ENCODE results near the gene NIPA2. TPM values are rescaled to one million over a fixed set of nuclear protein-coding genes. Genes with fewer than 3 reads are reported as not detected.

Gene NIPA2
- total and polyA plus RNA-seq, 2 of the 8 experiments (the other 6 are each of a cell fraction or from before 2014, with no cell fraction given) = 38.5 to 81.7 TPM

DNA sequence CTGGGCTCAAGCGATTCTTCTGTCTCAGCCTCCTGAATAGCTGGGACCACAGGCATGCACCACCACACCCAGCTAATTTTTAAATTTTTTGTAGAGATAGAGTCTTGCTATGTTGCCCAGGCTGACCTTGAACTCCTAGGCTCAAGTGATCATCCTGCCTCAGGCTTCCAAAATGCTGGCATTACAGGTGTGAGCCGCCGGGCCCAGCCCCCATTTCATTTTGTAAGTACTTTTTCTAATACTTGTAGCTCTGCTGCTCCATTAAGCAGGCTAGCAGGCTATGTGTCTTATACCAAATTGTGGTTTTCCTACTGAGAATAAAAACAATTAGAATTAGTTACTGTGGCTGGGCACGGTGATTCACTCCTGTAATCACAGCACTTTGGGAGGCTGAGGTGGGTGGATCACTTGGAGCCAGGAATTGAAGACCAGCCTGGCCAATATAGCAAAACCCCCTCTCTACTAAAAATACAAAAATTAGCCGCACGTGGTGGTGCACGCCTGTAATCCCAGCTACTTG is 29.6 kb upstream of the NIPA2 start:
- peaks cover 0 to 12% of the 10 kb centered on the region in 2 experiments; a peak in 2 of 4 replicates for H3K79me2 ChIP-seq (ENCODE audit: control insufficient read depth in 1 of 2, insufficient read depth in 2 of 2, low read length in 2 of 2)
- H2AFZ ChIP-seq (ENCODE audit: low read length) = no peak overlapping the region
- no peak overlapping the region for H3K4me2 ChIP-seq (ENCODE audit: insufficient read depth in 1 of 2, low read depth in 2 of 2, low read length in 2 of 2)
- H3K4ac ChIP-seq (replicated peaks; ENCODE audit: insufficient read length, low read depth, low read length) = no peak overlapping the region
- H2BK15ac ChIP-seq (ENCODE audit: low read length) = no peak overlapping the region
- H3K14ac ChIP-seq (ENCODE audit: insufficient read length) = no peak overlapping the region
- CTCF ChIA-PET (ENCODE audit: partially characterized antibody) = interaction anchor here (1.1 kb wide), 1 partner anchor 226 kb away, joined by 3 read pairs; no protein-coding TSS in a partner anchor
- H3K56ac ChIP-seq (replicated peaks; ENCODE audit: insufficient read length, low read depth, low read length) = no peak overlapping the region
- H2BK12ac ChIP-seq (ENCODE audit: low read depth, low read length) = no peak overlapping the region
- no peak overlapping the region for H4K5ac ChIP-seq (ENCODE audit: insufficient read length, low read depth, low read length)
- no peak overlapping the region for H2AK5ac ChIP-seq (ENCODE audit: low read depth, low read length)
- H2BK20ac ChIP-seq (ENCODE audit: low read length) = no peak overlapping the region
- no peak overlapping the region for H3K4me3 ChIP-seq (ENCODE audit: extremely low read depth in 1 of 4, insufficient read depth in 2 of 4, low read depth in 3 of 4, low read length in 4 of 4)
- no peak overlapping the region for H3K23ac ChIP-seq (ENCODE audit: insufficient read length)
- H4K91ac ChIP-seq (replicated peaks; ENCODE audit: insufficient read length, low read length) = no peak overlapping the region
- POLR2A ChIA-PET (ENCODE audit: partially characterized antibody) = interaction anchor here (1.5 kb wide), 1 partner anchor 23 kb away, joined by 3 read pairs; the partner anchor contains the start of gene NIPA1
- peaks cover 0 to 3% of the 10 kb centered on the region in 2 experiments for H4K20me1 ChIP-seq (replicated peaks in 1 of 2; ENCODE audit: control insufficient read depth in 1 of 2, insufficient read depth in 2 of 2, low read length in 2 of 2)
- H3K9me3 ChIP-seq (ENCODE audit: insufficient read depth in 2 of 2, low read depth in 1 of 2, low read length in 1 of 2) = no peaks in the 10 kb centered on the region
- no peak overlapping the region for H2BK5ac ChIP-seq (ENCODE audit: low read depth, low read length)
- 91% methylated on average over 7 of the region's 7 CpGs; no CpG with 5 or more reads in 1 of the 2 experiments for WGBS, 2 experiments (ENCODE audit: extremely low coverage in 1 of 2, insufficient coverage in 1 of 2, insufficient read length in 1 of 2, insufficient replicate concordance in 2 of 2, low coverage in 1 of 2, low lambda C conversion rate in 2 of 2, missing lambda C conversion rate in 1 of 2)
- FAIRE-seq (no peak), DNase-seq (ENCODE audit: low read depth in 1 of 2, low spot score in 2 of 2) (no peak)
- H3K27ac ChIP-seq (ENCODE audit: low read depth, low read length) = no peak overlapping the region
- H3K23me2 ChIP-seq (ENCODE audit: low read depth, low read length) = no peaks in the 10 kb centered on the region
- H3K36me3 ChIP-seq (ENCODE audit: control insufficient read depth in 2 of 4, insufficient read depth in 4 of 4, low read length in 3 of 4) = no peaks in the 10 kb centered on the region; a peak in 1 of 8 replicates
- H3K18ac ChIP-seq (ENCODE audit: extremely low read depth, low read length) = no peak overlapping the region
- H2BK120ac ChIP-seq (replicated peaks; ENCODE audit: low read depth, low read length) = no peak overlapping the region
- H3K79me1 ChIP-seq (ENCODE audit: low read depth, low read length) = peaks cover 3% of the 10 kb centered on the region; the same call in 1 of the 2 replicates
- no peak overlapping the region for H3K9ac ChIP-seq (replicated peaks in 1 of 4; ENCODE audit: extremely low read depth in 1 of 4, low read depth in 3 of 4, low read length in 3 of 4)
- H3K4me1 ChIP-seq (replicated peaks in 1 of 4; ENCODE audit: control insufficient read depth in 3 of 4, insufficient read depth in 4 of 4, low read length in 3 of 4) = no peaks in the 10 kb centered on the region
- no peaks in the 10 kb centered on the region for H3K27me3 ChIP-seq (replicated peaks in 1 of 4; ENCODE audit: control insufficient read depth in 3 of 4, extremely low read depth in 1 of 4, insufficient read depth in 3 of 4, low read length in 3 of 4)
- H4K8ac ChIP-seq (ENCODE audit: extremely low read depth, insufficient read depth, low read length) = no peak overlapping the region
- TF ChIP-seq SP1 (IDR thresholded peaks at IDR 0.05; ENCODE audit: low read depth, low read length) (no peak), KDM5A (IDR thresholded peaks at IDR 0.05; ENCODE audit: low read length) (no peak), NRF1 (IDR thresholded peaks at IDR 0.05; ENCODE audit: low read depth, low read length) (no peak), TCF12 (IDR thresholded peaks at IDR 0.05; ENCODE audit: low read depth, low read length) (no peak), POLR2AphosphoS5 (IDR thresholded peaks at IDR 0.05; ENCODE audit: low read depth, low read length) (no peak), CREB1 (IDR thresholded peaks at IDR 0.05) (no peak), FOSL1 (IDR thresholded peaks at IDR 0.05; ENCODE audit: insufficient read depth, low read depth, low read length) (no peak), KDM4A (IDR thresholded peaks at IDR 0.05; ENCODE audit: low read depth, low read length, severe bottlenecking) (no peak), HDAC6 (IDR thresholded peaks at IDR 0.05; ENCODE audit: low read depth, low read length) (no peak), SP4 (IDR thresholded peaks at IDR 0.05; ENCODE audit: low read length) (no peak), TAF7 (optimal IDR thresholded peaks at IDR 0.05; ENCODE audit: borderline replicate concordance, low read depth, low read length) (no peak), NANOG (IDR thresholded peaks at IDR 0.05; ENCODE audit: insufficient read depth, low read depth, low read length, poor library complexity, severe bottlenecking) (no peak), KDM1A (IDR thresholded peaks at IDR 0.05; ENCODE audit: borderline replicate concordance, low read length) (no peak), YY1 (IDR thresholded peaks at IDR 0.05; ENCODE audit: low read depth, low read length) (no peak), POLR2A (IDR thresholded peaks at IDR 0.05; ENCODE audit: control extremely low read depth in 1 of 2, low read depth in 2 of 2, low read length in 2 of 2) (no peak), CEBPB (IDR thresholded peaks at IDR 0.05; ENCODE audit: low read depth, low read length) (no peak)

Data from H1 (cell line).